DOHH2 (cell line): ENCODE results near the gene SRGAP3.

Experiments used
- CTCF ChIP-seq: fragments of 200-600 bp; sonication (generic); IDR thresholded peaks from one replicate; pipeline ENCODE4 v1.5.1; 2014; ENCODE audit warnings: antibody characterized with exemption, mild to moderate bottlenecking, low read depth, low read length; ENCODE audit not compliant: poor library complexity, severe bottlenecking
- EZH2phosphoT487 ChIP-seq: fragments of 200-600 bp; sonication (generic); IDR thresholded peaks from 2 replicates; pipeline ENCODE4 v1.6.1; 2017; ENCODE audit warnings: borderline replicate concordance, mild to moderate bottlenecking, antibody characterized with exemption, low read length, moderate library complexity, mixed read lengths

DNA sequence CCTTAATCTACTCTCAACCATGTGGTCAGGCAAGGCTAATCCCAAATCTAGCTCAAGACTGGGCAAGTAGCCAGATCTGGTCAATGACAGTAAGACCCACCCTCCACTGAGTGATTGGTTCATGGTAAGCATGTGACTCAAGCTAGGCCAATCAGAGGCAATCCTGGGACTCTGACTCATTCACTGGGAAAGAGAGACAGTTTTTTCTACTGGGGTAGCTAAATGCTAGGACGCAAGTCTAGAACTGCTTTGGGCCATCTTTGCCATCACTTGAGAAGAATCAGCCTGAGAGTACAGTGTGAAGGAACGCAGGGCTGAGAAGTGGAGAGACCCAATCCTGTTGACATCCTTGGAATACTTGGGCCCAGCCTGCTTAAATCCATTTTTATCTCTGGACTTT, 276.8 kb downstream of the SRGAP3 start:
- TF ChIP-seq CTCF: no peak
- no peak for TF ChIP-seq EZH2phosphoT487
